GM20431 (cell line): Measurements from ENCODE around the gene ADCY5.

Experiments used
- in situ Hi-C: fragments of 300-500 bp; cut with MseI, MboI; formaldehyde crosslinking; loops from one replicate; pipeline ENCODE4 v1.15.0; 2020; ENCODE audit warnings: low sequenced_read_pairs; ENCODE audit not compliant: unreplicated experiment

ADCY5 gene

DNA sequence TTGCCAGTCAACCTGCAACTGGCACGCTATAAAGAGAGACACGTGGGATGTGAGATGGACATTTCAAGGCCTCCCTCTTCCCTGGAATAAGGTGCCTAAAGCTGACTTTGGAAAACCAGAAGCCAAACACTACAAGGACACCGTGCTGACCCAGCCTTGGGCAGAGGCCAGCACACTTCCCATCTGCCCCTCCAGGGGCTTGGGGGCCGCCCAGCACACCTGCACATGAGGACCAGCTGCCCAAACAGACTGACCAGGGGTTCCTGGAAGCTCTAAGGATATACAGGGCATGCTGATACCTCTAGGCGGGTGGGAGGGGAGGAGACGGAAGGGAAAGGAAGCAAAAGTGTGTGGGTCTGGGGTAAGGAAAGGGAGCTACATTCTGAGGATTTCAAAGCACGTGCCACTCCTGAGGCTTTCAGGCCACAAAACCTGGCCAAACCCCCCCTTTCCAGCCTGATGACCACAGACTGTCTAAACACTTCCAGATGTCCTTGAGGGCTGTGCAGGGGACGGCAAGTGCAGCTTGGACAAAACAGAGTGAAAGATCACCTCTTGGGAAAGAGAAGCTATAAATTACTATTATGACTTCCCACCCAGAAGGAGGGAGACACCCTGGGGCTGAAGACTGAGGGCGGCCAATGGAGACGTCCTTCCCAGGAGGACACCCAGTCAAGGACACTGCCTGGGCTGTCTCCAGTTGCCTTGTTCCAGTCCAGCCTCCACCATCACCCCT is 57.9 kb downstream of the ADCY5 start:
- in situ Hi-C loops: no loop called here

DNA sequence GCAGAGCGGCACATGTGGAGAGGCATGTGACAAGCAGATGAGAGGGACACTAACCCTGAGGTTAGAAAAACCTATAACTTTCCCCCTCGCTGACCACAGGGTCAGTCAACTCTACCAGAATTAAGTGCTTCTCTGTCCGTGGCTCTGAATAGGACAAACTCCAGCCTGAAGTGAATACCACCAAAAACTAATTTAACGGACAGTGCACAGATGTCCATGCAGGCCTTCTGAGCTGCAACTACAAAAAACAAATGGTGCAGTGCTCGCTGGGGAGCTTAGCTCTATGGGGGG is 59.3 kb downstream of the ADCY5 start:
- in situ Hi-C loops: no loop called here

GRCh38 chr3:123388811-123389627 is 59.9 kb downstream of the ADCY5 start:
- in situ Hi-C loops: no loop called here

- in situ Hi-C loops: no loop called here
These were observed 60.8 kb downstream of the ADCY5 start for GRCh38 chr3:123388042-123388441.

GRCh38 chr3:123387532-123387931 is 61.4 kb downstream of the ADCY5 start:
- in situ Hi-C loops: no loop called here

DNA sequence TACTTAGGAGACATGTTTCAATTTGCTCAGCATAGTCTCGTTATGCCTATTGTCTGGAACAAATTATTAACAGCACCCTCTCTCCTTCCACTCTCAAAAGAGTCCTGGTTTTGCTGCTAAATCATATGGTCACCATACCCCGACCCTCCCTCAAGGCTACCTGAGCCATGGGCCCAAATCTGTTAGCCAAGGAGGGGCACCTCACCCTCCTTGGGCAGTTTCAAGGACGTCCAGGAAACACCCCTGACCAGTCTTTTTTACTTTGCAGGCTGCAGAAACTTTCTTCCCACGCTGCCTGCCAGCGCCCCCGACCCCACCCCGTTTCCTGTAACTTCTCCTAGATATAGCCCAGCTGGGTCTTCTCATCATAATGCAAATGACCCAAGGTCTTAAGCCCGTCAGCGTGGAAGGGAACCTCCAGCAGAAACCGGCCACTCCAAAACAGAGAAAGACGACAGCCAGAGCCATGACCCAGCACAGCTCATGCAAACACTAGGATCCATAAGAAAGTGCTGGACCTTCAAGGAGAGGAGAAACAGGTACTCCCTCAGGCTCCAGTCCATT is 62.3 kb downstream of the ADCY5 start:
- in situ Hi-C loops: no loop called here

- in situ Hi-C loops: no loop called here
These were observed 62.9 kb downstream of the ADCY5 start for GRCh38 chr3:123385981-123386380.

DNA sequence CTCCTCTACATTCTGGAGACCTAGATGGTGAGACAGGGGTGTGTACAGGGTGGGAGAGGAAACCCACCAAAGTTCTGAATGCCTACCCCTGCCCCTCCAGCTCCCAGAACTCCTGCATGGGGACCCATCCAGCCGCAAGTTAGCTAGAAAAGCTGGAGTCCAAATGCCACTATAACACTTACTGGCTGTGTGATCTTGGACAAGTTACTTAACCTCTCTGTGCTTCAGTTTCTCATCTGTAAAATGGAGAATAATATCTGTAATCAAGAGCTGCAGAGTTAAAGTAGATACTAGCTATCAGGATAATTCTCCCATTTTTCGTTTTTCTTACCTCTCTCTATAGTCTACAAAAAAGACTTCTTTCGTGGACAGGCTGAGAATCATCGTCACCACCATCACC is 63.4 kb downstream of the ADCY5 start:
- in situ Hi-C loops: no loop called here

DNA sequence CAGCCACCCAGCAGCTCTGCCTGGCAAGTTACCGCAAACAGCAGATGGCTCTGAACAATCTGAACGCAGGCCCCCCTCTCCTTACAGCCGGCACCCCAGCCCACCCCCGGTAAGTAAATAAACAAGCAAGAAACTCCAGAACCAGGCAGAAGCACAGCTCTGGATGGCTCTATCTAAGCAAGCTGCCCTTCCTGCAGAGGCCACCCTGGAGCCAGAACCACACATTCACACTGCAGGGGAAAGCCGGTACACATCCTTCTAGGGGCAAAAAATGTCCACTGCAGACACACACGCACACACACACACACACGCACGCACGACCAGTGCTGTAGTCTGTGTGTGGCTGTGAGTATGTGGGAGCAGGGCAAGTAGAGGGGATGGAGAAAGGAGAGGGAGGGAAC is 63.9 kb downstream of the ADCY5 start:
- in situ Hi-C loops: no loop called here

DNA sequence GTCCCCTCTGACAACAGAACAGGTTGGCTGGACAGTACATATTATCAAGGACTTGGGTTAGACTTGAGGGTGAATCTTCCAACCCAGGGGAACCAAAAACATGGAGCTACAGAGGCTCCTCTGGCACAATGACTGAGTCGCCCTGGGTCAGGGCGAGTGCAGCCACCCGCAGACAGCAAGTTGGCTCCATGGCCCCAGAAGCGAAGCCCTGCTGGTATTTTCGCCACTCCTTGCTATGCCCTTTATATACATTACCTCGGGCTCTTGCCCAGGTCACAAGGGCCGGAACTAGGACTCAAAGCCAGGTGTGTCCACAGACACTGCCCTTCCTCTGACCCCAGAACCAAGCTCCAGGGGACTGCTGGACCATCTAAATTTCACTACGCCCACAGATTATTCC is 64.6 kb downstream of the ADCY5 start:
- in situ Hi-C loops: no loop called here

- in situ Hi-C loops: no loop called here
These were observed 65.5 kb downstream of the ADCY5 start for GRCh38 chr3:123383091-123384053.

- in situ Hi-C loops: no loop called here
These were observed 68.6 kb downstream of the ADCY5 start for GRCh38 chr3:123380261-123380660.

- in situ Hi-C loops: no loop called here
These were observed 69.7 kb downstream of the ADCY5 start for GRCh38 chr3:123379041-123379830.

DNA sequence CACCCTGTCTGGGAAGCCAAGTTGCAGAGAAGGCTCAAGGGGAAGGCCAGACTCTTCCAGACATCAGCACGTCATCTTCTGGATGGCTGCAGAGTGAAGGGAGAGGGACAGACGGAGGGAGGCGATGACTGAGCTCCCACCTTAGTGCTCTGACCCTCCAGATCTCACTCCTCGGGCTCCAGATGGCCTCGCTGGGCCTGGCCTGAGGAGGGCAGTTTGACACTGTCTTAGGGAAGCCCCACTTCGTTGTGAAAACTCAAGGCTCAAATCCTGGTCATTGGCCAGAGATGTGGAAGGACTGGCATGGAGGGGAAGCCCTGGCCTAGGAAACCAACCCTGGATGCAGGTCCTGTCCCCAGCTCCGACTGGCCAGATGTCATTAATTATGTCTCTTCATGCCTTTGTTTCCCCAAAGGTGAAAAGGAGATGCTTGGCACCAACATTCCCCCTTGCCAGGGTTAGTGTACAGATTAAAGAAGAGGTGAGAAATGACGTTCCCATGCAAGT is 70.4 kb downstream of the ADCY5 start:
- in situ Hi-C loops: no loop called here

DNA sequence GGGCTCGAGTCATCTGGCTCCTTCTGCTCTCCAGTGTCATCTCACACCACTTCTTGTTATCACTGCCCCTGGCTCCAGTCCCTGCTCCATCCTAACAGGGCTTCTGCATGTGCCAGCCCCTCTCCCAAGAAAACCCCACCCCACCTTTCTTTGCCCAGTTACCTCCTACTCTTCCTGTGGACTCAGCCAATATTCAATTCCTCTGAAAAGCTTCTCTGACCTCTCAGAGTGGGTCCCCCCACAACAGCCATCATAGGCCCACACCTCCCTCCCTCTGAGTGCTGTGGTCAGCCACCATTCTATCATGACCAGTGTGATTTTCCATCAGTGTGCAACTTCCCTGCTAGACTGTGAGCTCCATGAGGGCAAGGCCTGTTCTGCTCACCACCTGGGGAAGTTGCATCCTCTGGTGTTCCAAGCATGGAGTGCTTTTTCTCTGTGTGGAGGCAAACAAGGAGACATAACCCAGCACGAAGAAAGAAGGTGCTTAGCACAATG is 71.6 kb downstream of the ADCY5 start:
- in situ Hi-C loops: no loop called here

GRCh38 chr3:123376451-123377242 is 72.2 kb downstream of the ADCY5 start:
- in situ Hi-C loops: no loop called here

- in situ Hi-C loops: no loop called here
These were observed 73.6 kb downstream of the ADCY5 start for GRCh38 chr3:123375014-123375940.
